Hepatocyte (in vitro differentiated cells): ENCODE results near the gene SAMD4A. TPM values are rescaled to one million over a fixed set of nuclear protein-coding genes. Genes with fewer than 3 reads are reported as not detected.

ENCODE experiments used
- DNase-seq: peaks from one replicate; pipeline ENCODE4 v3.0.0-alpha.2; 2016; ENCODE audit warnings: low spot score
- H2AFZ ChIP-seq: fragments of 200-600 bp; sonication (generic); 2 replicates; pipeline ENCODE4 v1.6.0; 2016; ENCODE audit warnings: antibody characterized with exemption, mild to moderate bottlenecking
- H3K27ac ChIP-seq: fragments of 200-600 bp; sonication (generic); 2 replicates; pipeline ENCODE4 v1.5.1; 2016; ENCODE audit warnings: mild to moderate bottlenecking
- H3K27me3 ChIP-seq: fragments of 200-600 bp; sonication (generic); 2 replicates; pipeline ENCODE4 v1.6.1; 2016
- H3K36me3 ChIP-seq: fragments of 200-600 bp; sonication (generic); replicated peaks from 2 replicates; pipeline ENCODE4 v1.5.1; 2016; ENCODE audit warnings: low read depth; ENCODE audit not compliant: insufficient read depth
- H3K4me1 ChIP-seq: fragments of 200-600 bp; sonication (generic); 2 replicates; pipeline ENCODE4 v1.5.1; 2016; ENCODE audit warnings: mild to moderate bottlenecking, moderate library complexity; ENCODE audit not compliant: insufficient read depth
- H3K4me2 ChIP-seq: fragments of 200-600 bp; sonication (generic); 2 replicates; pipeline ENCODE4 v1.6.0; 2016
- H3K4me3 ChIP-seq: fragments of 200-600 bp; sonication (generic); 2 replicates; pipeline ENCODE4 v1.5.1; 2016; ENCODE audit warnings: mild to moderate bottlenecking
- H3K79me2 ChIP-seq: fragments of 200-600 bp; sonication (generic); 2 replicates; pipeline ENCODE4 v1.6.0; 2017; ENCODE audit warnings: mild to moderate bottlenecking
- H3K9me2 ChIP-seq: fragments of 200-600 bp; sonication (generic); replicated peaks from 2 replicates; pipeline ENCODE4 v1.6.0; 2017; ENCODE audit warnings: mild to moderate bottlenecking; ENCODE audit not compliant: insufficient read depth
- H3K9me3 ChIP-seq: fragments of 200-600 bp; sonication (generic); 2 replicates; pipeline ENCODE4 v1.5.1; 2016; ENCODE audit warnings: low read depth, mild to moderate bottlenecking
- H4K20me1 ChIP-seq: fragments of 200-600 bp; sonication (generic); 2 replicates; pipeline ENCODE4 v1.6.0; 2016; ENCODE audit warnings: mild to moderate bottlenecking; ENCODE audit not compliant: insufficient read depth, poor library complexity, severe bottlenecking
- EZH2 ChIP-seq: fragments of 200-600 bp; sonication (generic); IDR thresholded peaks from 2 replicates; pipeline ENCODE4 v1.6.1; 2016; ENCODE audit warnings: antibody characterized with exemption, mild to moderate bottlenecking, borderline replicate concordance
- EZH2phosphoT487 ChIP-seq: fragments of 200-600 bp; sonication (generic); IDR thresholded peaks from one replicate; pipeline ENCODE4 v1.6.1; 2018; ENCODE audit warnings: antibody characterized with exemption, mild to moderate bottlenecking, low read depth, moderate library complexity; ENCODE audit not compliant: unreplicated experiment, severe bottlenecking
- WGBS: methylation state at CpG from one replicate; pipeline ENCODE4 v1.1.6; 2016; ENCODE audit warnings: low lambda C conversion rate; ENCODE audit errors: missing lambda C conversion rate; 5-methylcytosine and 5-hydroxymethylcytosine counted together
- polyA plus RNA-seq: library from polyadenylated mRNA; unstranded; fragments of >200 nt; fragmentation: Nextera tagmentation; extraction: Ambion mirVana; gene quantifications from 2 replicates; pipeline ENCODE4 v1.2.1, GENCODE V29; 2016
- total RNA-seq: library from RNA; depleted of rRNA; stranded (reverse); fragments of >200 nt; gene quantifications from 2 replicates; pipeline ENCODE4 v1.2.3, GENCODE V29; 2014
- TF ChIP-seq, protein P1 (sequence below): fragments of 200-600 bp; sonication (generic); IDR thresholded peaks from 2 replicates; pipeline ENCODE4 v1.5.1; 2016; ENCODE audit warnings: antibody characterized with exemption, mild to moderate bottlenecking; ENCODE audit not compliant: poor library complexity

Gene SAMD4A
- total and polyA plus RNA-seq, 2 experiments from 2014 or later, result 10.5 to 15.7 TPM

DNA sequence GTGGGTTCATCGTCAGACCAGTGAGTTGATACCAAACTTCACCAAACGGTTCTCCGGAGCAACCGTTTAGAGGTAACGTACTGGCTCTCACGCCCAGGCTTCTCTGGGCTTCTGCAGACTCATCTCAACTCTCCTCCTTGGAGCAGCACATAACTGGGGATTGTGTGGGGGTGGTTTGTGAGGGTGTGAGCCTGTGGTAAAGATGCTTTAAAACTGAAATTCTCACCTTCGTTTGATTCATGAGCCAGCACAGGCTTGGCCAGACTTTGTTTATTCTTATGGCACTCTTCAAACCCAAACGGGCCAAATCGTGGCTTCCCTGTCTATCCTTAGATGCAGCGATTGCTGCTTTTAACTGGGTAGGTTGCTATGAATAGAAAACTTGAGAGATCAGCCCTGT is 121.3 kb downstream of the SAMD4A start:
- H3K27me3 ChIP-seq, result no peaks in the 10 kb centered on the region
- H3K9me3 ChIP-seq, result no peaks in the 10 kb centered on the region
- peaks cover 20% of the 10 kb centered on the region for H3K79me2 ChIP-seq
- no peak overlapping the region for H2AFZ ChIP-seq
- no peak for DNase-seq
- H4K20me1 ChIP-seq, result no peaks in the 10 kb centered on the region
- H3K4me2 ChIP-seq, result no peak overlapping the region
- no peaks in the 10 kb centered on the region for H3K4me1 ChIP-seq
- no peak for TF ChIP-seq EZH2
- no peak for TF ChIP-seq EZH2phosphoT487
- TF ChIP-seq, protein P1, sequence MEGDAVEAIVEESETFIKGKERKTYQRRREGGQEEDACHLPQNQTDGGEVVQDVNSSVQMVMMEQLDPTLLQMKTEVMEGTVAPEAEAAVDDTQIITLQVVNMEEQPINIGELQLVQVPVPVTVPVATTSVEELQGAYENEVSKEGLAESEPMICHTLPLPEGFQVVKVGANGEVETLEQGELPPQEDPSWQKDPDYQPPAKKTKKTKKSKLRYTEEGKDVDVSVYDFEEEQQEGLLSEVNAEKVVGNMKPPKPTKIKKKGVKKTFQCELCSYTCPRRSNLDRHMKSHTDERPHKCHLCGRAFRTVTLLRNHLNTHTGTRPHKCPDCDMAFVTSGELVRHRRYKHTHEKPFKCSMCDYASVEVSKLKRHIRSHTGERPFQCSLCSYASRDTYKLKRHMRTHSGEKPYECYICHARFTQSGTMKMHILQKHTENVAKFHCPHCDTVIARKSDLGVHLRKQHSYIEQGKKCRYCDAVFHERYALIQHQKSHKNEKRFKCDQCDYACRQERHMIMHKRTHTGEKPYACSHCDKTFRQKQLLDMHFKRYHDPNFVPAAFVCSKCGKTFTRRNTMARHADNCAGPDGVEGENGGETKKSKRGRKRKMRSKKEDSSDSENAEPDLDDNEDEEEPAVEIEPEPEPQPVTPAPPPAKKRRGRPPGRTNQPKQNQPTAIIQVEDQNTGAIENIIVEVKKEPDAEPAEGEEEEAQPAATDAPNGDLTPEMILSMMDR, result no peak
- no peak overlapping the region for H3K27ac ChIP-seq
- H3K4me3 ChIP-seq, result no peak overlapping the region
- H3K9me2 ChIP-seq, result no peaks in the 10 kb centered on the region
- no peaks in the 10 kb centered on the region for H3K36me3 ChIP-seq
- WGBS, result 94% methylated on average over 10 of the region's 10 CpGs

DNA sequence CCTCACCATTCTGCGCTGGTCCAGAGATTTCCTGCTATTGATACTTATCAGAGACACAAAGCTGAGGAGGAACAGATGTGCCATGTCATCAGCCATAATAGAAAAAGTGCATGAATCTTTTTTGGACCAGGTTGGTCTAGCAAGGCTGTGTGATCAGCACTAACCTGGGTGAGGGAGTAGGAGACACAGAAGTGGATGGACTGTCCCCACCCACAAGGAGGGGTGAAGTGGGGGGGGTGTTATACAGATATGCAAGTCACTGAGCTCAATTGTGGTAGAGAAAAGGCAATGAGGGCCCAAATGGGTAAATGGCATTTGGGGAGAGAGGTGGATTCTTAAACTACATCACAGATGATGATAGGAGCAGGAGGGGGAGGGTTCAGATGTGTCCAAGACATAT is 123.0 kb downstream of the SAMD4A start:
- Histone ChIP-seq H3K27ac (no peak overlapping the region), H3K4me3 (no peak overlapping the region), H3K9me3 (no peaks in the 10 kb centered on the region), H3K79me2 (peaks cover 23% of the 10 kb centered on the region), H3K27me3 (no peaks in the 10 kb centered on the region), H3K4me1 (no peaks in the 10 kb centered on the region), H3K4me2 (no peak overlapping the region), H4K20me1 (no peaks in the 10 kb centered on the region), H3K36me3 (no peaks in the 10 kb centered on the region), H2AFZ (no peak overlapping the region), H3K9me2 (no peaks in the 10 kb centered on the region)
- no peak for DNase-seq
- no peak for TF ChIP-seq EZH2
- TF ChIP-seq, protein P1, result no peak
- TF ChIP-seq EZH2phosphoT487, result no peak
- WGBS, result 90% methylated on average over 1 of the region's 1 CpG

DNA sequence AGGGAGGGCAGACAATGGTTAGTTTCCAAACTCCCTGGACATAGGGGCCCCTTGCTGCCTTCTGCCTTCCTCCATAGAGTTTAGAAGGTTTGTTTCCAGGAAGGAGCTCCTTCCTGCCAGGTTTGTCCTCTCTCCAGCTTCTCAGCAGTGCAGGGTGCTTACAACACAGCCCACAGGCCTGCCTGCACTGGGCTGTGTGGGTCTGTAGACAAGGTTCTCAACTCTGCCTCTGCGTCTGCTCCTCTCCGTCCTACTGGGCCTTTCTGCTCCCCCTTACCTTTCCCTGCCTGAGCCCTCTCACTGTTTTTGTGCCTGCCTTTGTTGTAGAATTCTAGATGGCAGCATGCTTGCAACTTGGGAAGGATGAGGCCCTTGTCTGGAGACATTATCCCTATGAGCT is 124.0 kb downstream of the SAMD4A start:
- Histone ChIP-seq H3K4me1 (no peaks in the 10 kb centered on the region), H3K9me3 (no peaks in the 10 kb centered on the region), H3K27me3 (no peaks in the 10 kb centered on the region), H3K4me3 (no peak overlapping the region), H3K36me3 (no peaks in the 10 kb centered on the region), H3K27ac (no peak overlapping the region), H3K9me2 (no peaks in the 10 kb centered on the region), H3K4me2 (no peak overlapping the region), H2AFZ (no peak overlapping the region), H4K20me1 (no peaks in the 10 kb centered on the region), H3K79me2 (peaks cover 17% of the 10 kb centered on the region)
- TF ChIP-seq EZH2phosphoT487 (no peak), EZH2 (no peak)
- TF ChIP-seq, protein P1, result no peak
- 98% methylated on average over 2 of the region's 2 CpGs for WGBS
- no peak for DNase-seq
